Measurements from ENCODE around the gene FAM168A. TPM values are rescaled to one million over a fixed set of nuclear protein-coding genes. Genes with fewer than 3 reads are reported as not detected.

Gene FAM168A
- total and polyA plus RNA-seq, 2 of the 8 experiments (the other 6 are each of a cell fraction or from before 2014, with no cell fraction given), result 17.1 to 21.6 TPM

GRCh38 chr11:73406131-73406530, 191.8 kb downstream of the FAM168A start:
- Histone ChIP-seq H4K8ac (ENCODE audit: extremely low read depth, insufficient read depth, low read length) (no peak overlapping the region), H2AFZ (ENCODE audit: low read length) (no peak overlapping the region), H3K4me3 (ENCODE audit: extremely low read depth in 1 of 4, insufficient read depth in 2 of 4, low read depth in 3 of 4, low read length in 4 of 4) (no peak overlapping the region), H2BK120ac (replicated peaks; ENCODE audit: low read depth, low read length) (no peak overlapping the region), H3K9ac (replicated peaks in 1 of 4; ENCODE audit: extremely low read depth in 1 of 4, low read depth in 3 of 4, low read length in 3 of 4) (no peak overlapping the region), H3K9me3 (ENCODE audit: insufficient read depth in 2 of 2, low read depth in 1 of 2, low read length in 1 of 2) (no peaks in the 10 kb centered on the region), H4K20me1 (replicated peaks in 1 of 2; ENCODE audit: control insufficient read depth in 1 of 2, insufficient read depth in 2 of 2, low read length in 2 of 2) (peaks cover 0 to 3% of the 10 kb centered on the region in 2 experiments), H3K79me1 (ENCODE audit: low read depth, low read length) (no peaks in the 10 kb centered on the region), H3K4me2 (ENCODE audit: insufficient read depth in 1 of 2, low read depth in 2 of 2, low read length in 2 of 2) (no peak overlapping the region), H3K36me3 (ENCODE audit: control insufficient read depth in 2 of 4, insufficient read depth in 4 of 4, low read length in 3 of 4) (peaks cover 0 to 20% (median 6%) of the 10 kb centered on the region in 4 experiments; a peak in 5 of 8 replicates), H2AK5ac (ENCODE audit: low read depth, low read length) (no peak overlapping the region), H3K23me2 (ENCODE audit: low read depth, low read length) (no peaks in the 10 kb centered on the region), H2BK20ac (ENCODE audit: low read length) (no peak overlapping the region), H4K91ac (replicated peaks; ENCODE audit: insufficient read length, low read length) (no peak overlapping the region), H3K18ac (ENCODE audit: extremely low read depth, low read length) (no peak overlapping the region), H3K4ac (replicated peaks; ENCODE audit: insufficient read length, low read depth, low read length) (no peak overlapping the region), H3K14ac (ENCODE audit: insufficient read length) (no peak overlapping the region), H2BK15ac (ENCODE audit: low read length) (no peak overlapping the region), H2BK12ac (ENCODE audit: low read depth, low read length) (no peak overlapping the region), H3K23ac (ENCODE audit: insufficient read length) (no peak overlapping the region), H3K4me1 (replicated peaks in 1 of 4; ENCODE audit: control insufficient read depth in 3 of 4, insufficient read depth in 4 of 4, low read length in 3 of 4) (peaks cover 0 to 3% (median 1%) of the 10 kb centered on the region in 4 experiments; a peak in 4 of 7 replicates), H3K27me3 (replicated peaks in 1 of 4; ENCODE audit: control insufficient read depth in 3 of 4, extremely low read depth in 1 of 4, insufficient read depth in 3 of 4, low read length in 3 of 4) (no peaks in the 10 kb centered on the region), H3K27ac (ENCODE audit: low read depth, low read length) (no peak overlapping the region), H4K5ac (ENCODE audit: insufficient read length, low read depth, low read length) (no peak overlapping the region), H3K56ac (replicated peaks; ENCODE audit: insufficient read length, low read depth, low read length) (no peak overlapping the region), H2BK5ac (ENCODE audit: low read depth, low read length) (no peak overlapping the region), H3K79me2 (ENCODE audit: control insufficient read depth in 1 of 2, insufficient read depth in 2 of 2, low read length in 2 of 2) (no peaks in the 10 kb centered on the region)
- 64% methylated on average over 1 of the region's 1 CpG; no CpG with 5 or more reads in 1 of the 2 experiments for WGBS, 2 experiments (ENCODE audit: extremely low coverage in 1 of 2, insufficient coverage in 1 of 2, insufficient read length in 1 of 2, insufficient replicate concordance in 2 of 2, low coverage in 1 of 2, low lambda C conversion rate in 2 of 2, missing lambda C conversion rate in 1 of 2)
- ChIA-PET POLR2A (ENCODE audit: partially characterized antibody) (interaction anchor here (1.3 kb wide), 1 partner anchor 14 kb away, joined by 3 read pairs; no protein-coding TSS in a partner anchor), CTCF (ENCODE audit: partially characterized antibody) (interaction anchor here (1.0 to 4.1 kb wide), 12 partner anchors 8 to 255 kb away, joined by 3 to 27 read pairs (median 6); no protein-coding TSS in a partner anchor)
- no peak for TF ChIP-seq FOSL1 (IDR thresholded peaks at IDR 0.05; ENCODE audit: insufficient read depth, low read depth, low read length)
- TF ChIP-seq GABPA (IDR thresholded peaks at IDR 0.05; ENCODE audit: borderline replicate concordance, insufficient read depth, low read length), result no peak
- no peak for TF ChIP-seq SP1 (IDR thresholded peaks at IDR 0.05; ENCODE audit: low read depth, low read length)
- TF ChIP-seq BCL11A (IDR thresholded peaks at IDR 0.05; ENCODE audit: low read depth in 2 of 2, low read length in 2 of 2), result no peak
- TF ChIP-seq E2F6 (IDR thresholded peaks at IDR 0.05), result no peak
- TF ChIP-seq TBP (IDR thresholded peaks at IDR 0.05; ENCODE audit: low read depth, low read length), result no peak
- TF ChIP-seq HDAC2 (IDR thresholded peaks at IDR 0.05; ENCODE audit: borderline replicate concordance in 1 of 2, low read depth in 2 of 2, low read length in 2 of 2), result no peak
- TF ChIP-seq KDM1A (IDR thresholded peaks at IDR 0.05; ENCODE audit: borderline replicate concordance, low read length), result no peak
- TF ChIP-seq SRF (IDR thresholded peaks at IDR 0.05; ENCODE audit: low read depth, low read length), result no peak
- FAIRE-seq (no peak), DNase-seq (ENCODE audit: low read depth in 1 of 2, low spot score in 2 of 2) (no peak)

All from H1 (cell line).